GDM1 (cell line): Measurements from ENCODE around the gene RMND1.

Source experiments
- DNase-seq: peaks from one replicate; lab custom pipeline; 2025; lab: John Stamatoyannopoulos, UW

Gene RMND1

GRCh38 chr6:151414641-151415260 lies 37.2 kb downstream of the RMND1 start:
- DNase-seq = no peak

GRCh38 chr6:151413372-151414145 lies 38.4 kb downstream of the RMND1 start:
- no peak for DNase-seq

- no peak for DNase-seq
These were observed 39.0 kb downstream of the RMND1 start for GRCh38 chr6:151412909-151413308.

- DNase-seq = no peak
These were observed 42.2 kb downstream of the RMND1 start for GRCh38 chr6:151409679-151410078.

- DNase-seq = no peak
These were observed 42.7 kb downstream of the RMND1 start for GRCh38 chr6:151409260-151409659.

- no peak for DNase-seq
These were observed 43.1 kb downstream of the RMND1 start for GRCh38 chr6:151408858-151409257.

GRCh38 chr6:151403919-151404308 lies 48.0 kb downstream of the RMND1 start:
- no peak for DNase-seq

GRCh38 chr6:151402228-151402627 lies 49.7 kb downstream of the RMND1 start:
- no peak for DNase-seq

- DNase-seq = no peak
These were observed 51.5 kb downstream of the RMND1 start for GRCh38 chr6:151400473-151400872.

GRCh38 chr6:151399679-151400078 lies 52.2 kb downstream of the RMND1 start:
- no peak for DNase-seq

- no peak for DNase-seq
These were observed 58.5 kb downstream of the RMND1 start for GRCh38 chr6:151393410-151393809.

GRCh38 chr6:151392427-151392826 lies 59.5 kb downstream of the RMND1 start:
- no peak for DNase-seq

GRCh38 chr6:151391471-151392413 lies 60.2 kb downstream of the RMND1 start, which contains the start of gene ZBTB2:
Gene ZBTB2, minus strand, starts transcription at chr6:151391559. Its CDS starts 17,922 bp downstream, at chr6:151373637.
- peak; percentile 43 for DNase-seq

- peak; percentile 68 for DNase-seq
These were observed 61.0 kb downstream of the RMND1 start for GRCh38 chr6:151390851-151391470.

GRCh38 chr6:151390276-151390850 lies 61.6 kb downstream of the RMND1 start:
- DNase-seq = peak; percentile 99

- DNase-seq = peak; percentile 51
These were observed 62.2 kb downstream of the RMND1 start for GRCh38 chr6:151389618-151390275.

- no peak for DNase-seq
These were observed 62.8 kb downstream of the RMND1 start for GRCh38 chr6:151388997-151389617.

- no peak for DNase-seq
These were observed 63.7 kb downstream of the RMND1 start for GRCh38 chr6:151388236-151388635.

GRCh38 chr6:151387175-151387970 lies 64.6 kb downstream of the RMND1 start:
- no peak for DNase-seq

GRCh38 chr6:151385177-151385576 lies 66.7 kb downstream of the RMND1 start:
- DNase-seq = no peak
